T-helper 2 cell treated with Interferon-gamma antibody and Interleukin-4, amounts not matched to agents 5 μg/mL and 100 μg/mL, for 36 hours (primary cell): ENCODE results near the gene GANC.

ENCODE experiments used
- DNase-seq: peaks from one replicate; pipeline ENCODE4 v3.0.0; 2021; ENCODE audit warnings: low spot score
- H3K27ac Mint-ChIP-seq: one replicate; pipeline ENCODE4 v1.8.0; 2021; ENCODE audit warnings: mild to moderate bottlenecking, mixed read lengths
- H3K27me3 Mint-ChIP-seq: one replicate; pipeline ENCODE4 v1.8.0; 2021; ENCODE audit warnings: low read depth, mixed read lengths
- H3K36me3 Mint-ChIP-seq: one replicate; pipeline ENCODE4 v1.8.0; 2021; ENCODE audit warnings: low read depth, mixed read lengths
- H3K4me1 Mint-ChIP-seq: one replicate; pipeline ENCODE4 v1.8.0; 2021; ENCODE audit warnings: low read depth, mixed read lengths
- H3K4me3 Mint-ChIP-seq: one replicate; pipeline ENCODE4 v1.8.0; 2022; ENCODE audit warnings: mild to moderate bottlenecking, moderate library complexity, mixed read lengths
- H3K9me3 Mint-ChIP-seq: one replicate; pipeline ENCODE4 v1.8.0; 2021; ENCODE audit warnings: mixed read lengths

The GANC gene

GRCh38 chr15:42385980-42386700, 113.1 kb downstream of the GANC start:
- no peak overlapping the region for H3K27ac Mint-ChIP-seq
- no peak overlapping the region for H3K4me3 Mint-ChIP-seq
- no peak for DNase-seq
- no peaks in the 10 kb centered on the region for H3K9me3 Mint-ChIP-seq
- H3K36me3 Mint-ChIP-seq, result no peaks in the 10 kb centered on the region
- H3K27me3 Mint-ChIP-seq, result no peaks in the 10 kb centered on the region
- H3K4me1 Mint-ChIP-seq, result peaks cover 1% of the 10 kb centered on the region

GRCh38 chr15:42387603-42388002, 114.6 kb downstream of the GANC start:
- Mint-ChIP-seq H3K27ac (no peak overlapping the region), H3K9me3 (no peaks in the 10 kb centered on the region), H3K4me3 (no peak overlapping the region), H3K4me1 (peaks cover 1% of the 10 kb centered on the region), H3K36me3 (no peaks in the 10 kb centered on the region), H3K27me3 (no peaks in the 10 kb centered on the region)
- no peak for DNase-seq

DNA sequence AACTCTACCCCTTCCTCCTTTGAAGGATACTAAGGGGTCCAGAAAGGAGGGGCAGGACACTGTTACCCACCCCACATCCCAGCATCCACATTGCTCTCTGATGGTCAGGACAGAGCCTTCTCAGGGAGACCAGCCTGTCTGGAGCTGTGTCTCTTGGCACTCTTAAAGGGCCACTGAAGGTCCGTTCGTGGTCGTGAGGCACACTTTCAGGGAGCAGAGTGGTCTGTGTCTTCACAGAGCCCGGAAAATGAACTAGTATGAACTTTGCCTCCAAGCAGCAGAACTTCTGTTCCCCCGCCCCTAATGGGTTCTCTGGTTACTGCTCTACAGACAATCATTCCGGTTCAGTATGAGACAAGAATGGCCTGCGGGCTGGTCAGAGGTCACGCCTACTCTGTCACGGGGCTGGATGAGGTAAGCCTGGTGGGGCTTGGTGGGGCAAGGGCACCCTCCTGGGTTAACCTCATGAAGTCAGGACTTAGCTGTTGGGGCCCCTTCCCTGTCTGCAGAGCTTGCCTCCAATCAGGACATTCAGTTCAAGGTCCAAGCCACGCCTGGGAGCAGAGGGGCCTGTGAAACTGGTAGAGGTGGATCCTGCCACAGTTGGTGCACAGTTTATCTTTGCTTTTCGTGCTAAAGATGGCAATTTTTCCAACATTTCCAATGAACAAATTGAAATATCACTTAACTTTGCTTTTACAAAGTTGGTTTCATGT, 119.5 kb downstream of the GANC start:
- H3K4me1 Mint-ChIP-seq, result no peaks in the 10 kb centered on the region
- no peak for DNase-seq
- no peaks in the 10 kb centered on the region for H3K9me3 Mint-ChIP-seq
- H3K4me3 Mint-ChIP-seq, result no peak overlapping the region
- no peak overlapping the region for H3K27ac Mint-ChIP-seq
- no peaks in the 10 kb centered on the region for H3K27me3 Mint-ChIP-seq
- no peaks in the 10 kb centered on the region for H3K36me3 Mint-ChIP-seq

- Mint-ChIP-seq H3K36me3 (no peaks in the 10 kb centered on the region), H3K4me3 (no peak overlapping the region), H3K27ac (no peak overlapping the region), H3K4me1 (no peaks in the 10 kb centered on the region), H3K27me3 (no peaks in the 10 kb centered on the region), H3K9me3 (no peaks in the 10 kb centered on the region)
- DNase-seq, result no peak
These were observed 121.1 kb downstream of the GANC start for GRCh38 chr15:42394106-42394505.

GRCh38 chr15:42395838-42396237, 122.8 kb downstream of the GANC start:
- Mint-ChIP-seq H3K36me3 (no peaks in the 10 kb centered on the region), H3K27me3 (no peaks in the 10 kb centered on the region), H3K4me1 (no peaks in the 10 kb centered on the region), H3K4me3 (no peak overlapping the region), H3K9me3 (no peaks in the 10 kb centered on the region), H3K27ac (no peak overlapping the region)
- DNase-seq, result no peak

DNA sequence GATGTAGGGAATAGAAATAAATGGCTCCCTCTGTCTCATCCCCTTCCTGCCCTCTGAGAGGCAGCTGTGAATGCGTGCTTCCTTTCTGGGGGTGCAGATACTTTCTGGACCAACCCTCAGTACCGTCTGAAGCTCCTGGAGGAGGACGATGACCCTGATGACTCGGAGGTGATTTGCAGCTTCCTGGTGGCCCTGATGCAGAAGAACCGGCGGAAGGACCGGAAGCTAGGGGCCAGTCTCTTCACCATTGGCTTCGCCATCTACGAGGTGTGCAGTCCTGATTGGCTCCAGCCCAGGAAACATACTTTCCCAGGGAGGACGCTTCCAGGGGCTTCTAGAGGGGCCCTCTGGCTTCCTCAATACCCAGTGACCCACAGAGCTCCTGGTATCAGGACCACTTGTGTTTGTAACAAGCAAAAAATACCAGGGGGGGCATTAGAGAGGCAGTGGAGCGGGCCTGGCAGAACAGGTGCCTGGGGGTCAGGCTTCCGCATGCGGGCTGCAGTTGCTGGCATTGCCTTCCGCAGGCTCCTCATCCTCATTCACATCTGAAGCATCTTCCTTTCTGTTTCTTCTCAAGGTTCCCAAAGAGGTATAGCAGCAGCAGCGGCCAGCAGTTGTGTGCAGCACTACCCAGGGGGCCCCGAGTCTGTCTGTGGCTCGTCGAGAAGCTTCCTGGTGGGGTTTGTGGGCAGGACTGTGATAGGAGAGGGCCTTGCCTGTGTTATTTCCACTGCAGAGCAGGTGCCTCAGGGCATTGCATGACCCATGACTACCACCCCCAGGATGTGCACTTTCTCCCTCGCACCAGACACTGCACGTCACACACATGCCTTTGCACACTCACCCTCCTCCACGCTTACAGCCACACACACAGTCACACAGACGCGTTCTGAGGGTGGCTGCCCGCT, 128.8 kb downstream of the GANC start:
- no peak for DNase-seq
- Mint-ChIP-seq H3K9me3 (no peaks in the 10 kb centered on the region), H3K4me3 (peak overlapping the region; percentile 39), H3K27ac (peak overlapping the region; percentile 47), H3K4me1 (peaks cover 3% of the 10 kb centered on the region), H3K27me3 (no peaks in the 10 kb centered on the region), H3K36me3 (no peaks in the 10 kb centered on the region)

- Mint-ChIP-seq H3K27ac (no peak overlapping the region), H3K36me3 (no peaks in the 10 kb centered on the region), H3K4me3 (no peak overlapping the region), H3K4me1 (peaks cover 3% of the 10 kb centered on the region), H3K9me3 (no peaks in the 10 kb centered on the region), H3K27me3 (no peaks in the 10 kb centered on the region)
- no peak for DNase-seq
These were observed 129.6 kb downstream of the GANC start for GRCh38 chr15:42402455-42403205.

DNA sequence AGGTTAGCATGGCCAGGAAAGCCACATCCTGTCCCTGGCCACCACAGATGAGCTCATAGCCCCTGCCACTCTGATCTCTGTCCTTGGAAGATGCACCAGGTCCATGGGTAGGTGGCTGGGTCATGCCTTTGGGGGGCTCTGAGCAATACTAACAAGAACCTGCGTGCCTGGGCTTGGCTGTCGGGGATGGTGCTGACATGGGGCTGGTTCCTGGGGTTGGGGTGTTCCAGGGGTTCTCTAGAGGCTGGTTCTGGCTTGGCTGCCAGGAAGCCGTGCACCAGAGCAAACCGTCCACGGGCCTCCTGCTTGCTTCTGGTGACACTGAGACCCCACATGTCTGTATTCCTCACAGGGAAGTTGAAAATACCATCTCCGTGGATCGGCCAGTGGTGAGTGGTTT, 130.4 kb downstream of the GANC start:
- peaks cover 3% of the 10 kb centered on the region for H3K4me1 Mint-ChIP-seq
- no peaks in the 10 kb centered on the region for H3K27me3 Mint-ChIP-seq
- H3K27ac Mint-ChIP-seq, result no peak overlapping the region

DNA sequence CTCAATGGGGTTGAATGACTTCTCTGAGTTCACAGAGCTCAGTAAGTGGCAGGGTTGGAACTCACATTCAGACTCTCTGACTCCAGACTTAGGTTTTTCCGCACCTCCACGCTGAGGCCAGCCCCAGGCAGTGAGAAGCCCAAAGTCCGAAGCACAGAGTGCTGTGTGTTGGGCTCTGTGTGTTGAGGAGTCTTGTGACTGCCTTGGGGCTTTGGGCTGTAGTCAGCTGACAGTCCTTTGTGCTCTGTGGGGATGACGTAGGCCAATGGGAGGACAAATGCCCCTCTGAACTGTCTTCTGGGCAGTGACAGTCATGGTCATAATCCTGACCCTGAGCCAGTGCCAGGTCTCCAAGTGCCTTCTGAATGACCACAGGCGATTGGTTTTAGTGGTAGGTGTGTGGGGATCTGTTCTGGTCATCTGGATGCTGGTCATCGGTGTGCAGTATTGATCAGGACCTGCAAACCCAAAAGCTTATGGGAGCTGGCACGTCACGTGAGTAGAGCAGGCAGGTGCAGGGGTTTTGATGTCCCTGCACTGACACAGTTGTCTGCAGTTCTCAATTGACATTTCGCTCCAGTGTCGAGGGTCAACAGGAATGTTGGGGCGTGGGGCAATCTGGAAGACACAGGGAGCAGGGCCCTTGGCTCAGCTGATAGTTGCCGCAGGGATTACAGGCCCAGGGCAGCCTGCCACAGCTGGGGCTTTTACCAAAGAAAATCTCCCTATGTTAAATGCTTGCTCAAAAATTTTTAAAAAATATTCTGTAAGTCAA, 131.6 kb downstream of the GANC start:
- Mint-ChIP-seq H3K27ac (no peak overlapping the region), H3K36me3 (no peaks in the 10 kb centered on the region), H3K4me3 (no peak overlapping the region), H3K4me1 (peaks cover 3% of the 10 kb centered on the region), H3K27me3 (no peaks in the 10 kb centered on the region), H3K9me3 (no peaks in the 10 kb centered on the region)
- no peak for DNase-seq

More for the DNA sequence above, 130.4 kb downstream of the GANC start:
- H3K4me3 Mint-ChIP-seq, result no peak overlapping the region
- no peaks in the 10 kb centered on the region for H3K9me3 Mint-ChIP-seq
- no peaks in the 10 kb centered on the region for H3K36me3 Mint-ChIP-seq
- no peak for DNase-seq

GRCh38 chr15:42405863-42406482, 133.0 kb downstream of the GANC start:
- H3K27me3 Mint-ChIP-seq, result no peaks in the 10 kb centered on the region
- H3K9me3 Mint-ChIP-seq, result no peaks in the 10 kb centered on the region

More at GRCh38 chr15:42405863-42406482, 133.0 kb downstream of the GANC start:
- H3K27ac Mint-ChIP-seq, result no peak overlapping the region
- peaks cover 3% of the 10 kb centered on the region for H3K4me1 Mint-ChIP-seq
- H3K36me3 Mint-ChIP-seq, result peaks cover 2% of the 10 kb centered on the region
- H3K4me3 Mint-ChIP-seq, result no peak overlapping the region
- DNase-seq, result no peak
